Measurements from ENCODE around the gene NUP133.
A peak's percentile ranks its signal among the peaks of the same experiment; 100 is the strongest.

NUP133 gene

DNA sequence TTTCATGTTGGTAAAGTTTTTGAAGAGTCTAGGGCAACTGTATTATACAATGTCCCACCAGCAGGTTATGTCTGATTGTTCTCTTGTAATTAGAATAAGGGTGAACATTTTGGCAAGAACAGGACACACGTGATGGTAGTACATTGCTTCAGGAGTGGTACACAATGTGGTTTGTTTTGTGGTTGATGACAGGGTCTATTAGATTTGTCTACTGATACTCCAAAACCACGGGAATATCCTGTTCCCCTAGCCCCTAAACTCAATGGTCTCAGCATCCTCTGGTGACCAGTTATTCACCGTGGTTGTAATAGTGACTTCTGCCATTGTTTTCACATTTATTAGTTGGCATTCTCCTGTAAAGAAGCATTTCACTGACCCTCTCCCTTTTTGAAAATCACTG, 52.1 kb downstream of the NUP133 start:
- no peak for DNase-seq
- intact Hi-C loops (cut with DNase I), result no loop called here

DNA sequence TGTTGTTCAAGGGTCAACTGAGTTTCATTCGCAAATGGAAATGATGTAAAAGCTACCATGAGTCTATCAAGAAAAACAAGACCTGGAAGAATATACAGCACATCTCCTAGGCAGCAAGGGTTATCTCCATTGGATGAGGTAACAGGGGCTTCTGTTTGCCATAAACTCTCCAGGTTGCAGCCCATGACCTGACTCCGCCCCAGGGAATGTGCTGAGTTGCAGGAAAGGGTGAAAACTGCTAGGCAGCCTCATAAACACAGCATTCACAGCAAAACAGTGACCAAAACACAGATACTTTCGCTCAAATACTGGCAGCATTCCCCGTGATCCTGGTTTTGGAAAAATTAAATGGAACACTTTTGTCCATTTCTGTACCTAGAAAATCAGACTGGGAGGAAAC, 54.1 kb downstream of the NUP133 start:
- intact Hi-C loops (cut with DNase I), result no loop called here
- DNase-seq, result no peak

DNA sequence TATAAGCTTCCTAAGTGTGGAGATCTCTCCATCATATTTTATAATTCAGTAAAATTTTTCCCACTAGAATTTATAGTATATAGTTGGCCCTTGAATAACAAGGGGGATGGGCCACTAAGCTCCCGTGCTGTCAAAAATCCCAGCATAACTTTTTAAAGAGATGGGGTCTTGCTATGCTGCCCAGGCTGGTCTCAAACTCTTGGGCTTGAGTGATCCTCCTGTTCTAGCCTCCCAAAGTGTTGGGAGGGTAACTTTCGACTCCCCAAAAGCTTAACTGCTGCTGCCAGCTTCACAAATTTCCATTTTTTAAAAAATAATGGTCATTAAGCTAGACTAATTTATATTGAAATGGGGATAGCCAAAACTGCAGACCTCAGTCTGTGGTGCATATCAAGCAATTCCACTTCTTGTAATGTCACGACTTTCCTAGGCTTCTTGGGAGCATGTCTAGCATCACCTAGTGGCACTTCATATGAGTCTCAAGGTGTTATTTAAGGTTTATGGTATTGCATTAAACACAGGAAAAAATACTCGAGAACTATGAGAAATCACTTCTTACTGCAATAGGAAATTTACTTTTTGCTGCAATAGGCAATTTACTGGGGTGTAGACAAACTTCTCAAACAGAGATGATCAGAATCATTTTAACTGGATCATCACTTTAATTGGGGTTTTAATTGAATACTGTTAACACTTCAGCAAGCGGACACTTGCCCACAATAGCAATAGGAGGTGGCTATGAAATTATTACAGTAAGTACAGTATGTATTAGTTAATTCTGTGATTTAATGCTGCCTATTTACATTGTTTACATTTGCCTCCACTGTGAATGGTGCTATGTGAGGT, 55.0 kb downstream of the NUP133 start:
- intact Hi-C loops (cut with DNase I), result no loop called here
- DNase-seq, result no peak

DNA sequence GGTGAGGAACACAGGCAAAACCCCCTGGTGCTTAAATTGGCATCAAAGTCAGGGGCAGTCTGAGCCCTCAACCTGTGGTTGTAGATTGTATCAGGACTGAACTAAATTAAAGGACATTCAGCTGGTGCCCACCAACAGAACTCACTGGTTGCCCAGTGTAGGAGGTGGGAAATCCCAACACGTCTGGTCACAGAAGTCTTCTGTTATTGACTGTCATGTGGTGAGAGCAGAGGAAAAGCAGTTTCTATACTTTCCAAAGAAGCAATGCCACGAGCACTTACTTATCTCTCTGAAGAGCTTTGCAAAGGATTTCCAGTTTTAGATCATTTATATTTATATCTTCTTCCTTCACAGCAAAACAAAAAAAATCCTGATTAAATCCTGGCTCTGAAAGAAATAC, 59.3 kb downstream of the NUP133 start:
- intact Hi-C loops (cut with DNase I), result no loop called here

DNA sequence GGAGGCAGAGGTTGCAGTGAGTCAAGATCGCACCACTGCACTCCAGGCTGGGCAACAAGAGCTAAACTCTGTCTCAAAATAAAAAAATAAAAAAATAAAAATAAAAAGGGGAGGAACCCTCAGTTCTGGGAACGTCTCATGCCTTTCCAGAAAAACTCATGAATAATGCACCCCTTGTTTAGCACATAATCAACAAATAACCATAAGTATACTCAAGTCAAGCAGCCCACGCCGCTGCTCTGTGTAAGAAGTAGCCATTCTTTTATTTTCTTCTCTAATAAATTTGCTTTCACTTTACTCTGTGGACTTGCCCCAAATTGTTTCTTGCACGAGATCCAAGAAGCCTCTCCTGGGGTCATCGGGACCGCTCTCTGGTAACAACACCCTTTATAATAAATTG, 59.8 kb downstream of the NUP133 start:
- intact Hi-C loops (cut with DNase I), result no loop called here
- DNase-seq, result no peak

More for the DNA sequence above, 59.3 kb downstream of the NUP133 start:
- DNase-seq, result no peak

DNA sequence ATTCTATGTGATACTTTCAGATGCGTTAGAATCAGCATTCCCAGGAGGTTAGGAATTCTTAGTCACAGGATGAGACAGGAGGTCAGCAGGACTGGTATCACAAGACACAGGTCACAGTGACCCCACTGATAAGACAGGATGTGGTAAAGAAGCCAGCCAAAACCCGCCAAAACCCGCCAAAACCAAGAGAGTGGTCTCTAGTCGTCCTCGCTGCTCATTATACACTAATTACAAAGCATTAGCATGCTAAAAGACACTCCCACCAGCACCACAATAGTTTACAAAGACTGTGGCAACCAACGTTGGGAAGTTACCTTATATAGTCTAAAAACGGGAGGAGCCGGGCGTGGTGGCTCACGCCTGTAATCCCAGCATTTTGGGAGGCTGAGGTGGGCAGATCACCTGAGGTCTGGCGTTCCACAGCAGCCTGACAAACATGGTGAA, 60.3 kb downstream of the NUP133 start:
- no peak for DNase-seq
- intact Hi-C loops (cut with DNase I), result no loop called here

DNA sequence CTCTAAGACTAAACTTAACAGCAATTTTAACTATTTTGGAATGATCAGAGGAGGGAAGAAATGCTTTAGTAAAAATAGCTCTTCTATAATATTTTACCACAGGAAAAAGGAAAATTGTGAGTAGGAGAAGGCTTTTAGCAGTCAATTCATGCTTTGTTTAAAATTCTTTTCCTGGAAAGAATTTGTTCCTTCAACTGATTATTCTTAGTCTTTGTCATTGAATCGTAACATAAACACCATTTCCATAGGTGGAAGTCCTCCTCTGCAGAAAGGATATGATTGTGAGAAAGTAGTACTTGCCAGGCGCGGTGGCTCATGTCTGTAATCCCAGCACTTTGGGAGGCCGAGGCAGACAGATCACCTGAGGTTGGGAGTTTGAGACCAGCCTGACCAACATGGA, 62.3 kb downstream of the NUP133 start:
- intact Hi-C loops (cut with DNase I), result no loop called here
- DNase-seq, result no peak

DNA sequence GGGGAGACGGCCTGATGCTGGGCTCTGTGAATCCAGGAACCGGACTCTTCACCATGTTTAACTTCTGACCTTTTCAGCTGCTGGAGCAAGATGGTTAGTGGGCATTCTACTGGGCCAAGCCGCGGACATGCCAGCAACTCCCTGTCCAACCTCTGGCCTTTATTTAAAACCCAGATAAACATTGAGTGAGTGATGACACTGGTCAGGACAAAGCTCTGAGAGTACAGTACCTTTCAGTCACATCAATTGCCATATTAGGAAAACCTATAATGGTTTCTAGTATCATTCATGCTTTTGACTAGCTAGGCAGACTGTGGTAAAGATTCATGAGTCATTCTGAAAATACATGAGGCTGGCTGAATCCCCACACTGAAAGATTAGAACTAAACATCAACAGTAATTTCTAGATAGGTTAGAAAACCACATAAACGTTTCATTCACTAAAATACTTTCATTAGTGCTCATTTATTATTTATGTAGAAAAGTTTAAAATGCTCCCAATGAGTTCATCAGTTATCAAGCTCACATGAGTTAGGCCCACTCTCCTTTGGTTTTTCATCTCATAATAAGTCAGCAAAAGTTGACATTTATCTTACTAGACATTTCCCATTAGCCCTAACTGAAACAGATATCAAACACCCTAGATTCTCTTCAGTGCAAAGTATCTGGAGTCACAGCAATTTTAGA, 67.1 kb downstream of the NUP133 start:
- intact Hi-C loops (cut with DNase I), result no loop called here
- DNase-seq, result no peak

DNA sequence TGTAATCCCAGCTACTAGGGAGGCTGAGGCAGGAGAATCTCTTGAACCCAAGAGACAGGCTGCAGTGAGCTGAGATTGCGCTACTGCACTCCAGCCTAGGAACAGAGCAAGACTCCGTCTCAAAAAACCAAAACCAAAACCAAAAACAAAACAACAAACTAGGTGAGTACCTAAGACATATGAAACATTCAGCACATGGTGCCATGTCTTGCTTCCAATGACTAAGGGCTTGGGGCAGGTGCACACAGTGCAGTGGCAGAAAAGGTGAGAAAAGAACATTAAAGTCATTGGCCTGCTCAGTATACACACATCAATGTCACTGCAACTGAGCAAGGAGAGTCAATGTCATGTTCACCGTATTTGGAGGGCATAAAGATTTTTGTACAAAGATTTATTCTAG, 70.1 kb downstream of the NUP133 start:
- intact Hi-C loops (cut with DNase I), result no loop called here
- no peak for DNase-seq

DNA sequence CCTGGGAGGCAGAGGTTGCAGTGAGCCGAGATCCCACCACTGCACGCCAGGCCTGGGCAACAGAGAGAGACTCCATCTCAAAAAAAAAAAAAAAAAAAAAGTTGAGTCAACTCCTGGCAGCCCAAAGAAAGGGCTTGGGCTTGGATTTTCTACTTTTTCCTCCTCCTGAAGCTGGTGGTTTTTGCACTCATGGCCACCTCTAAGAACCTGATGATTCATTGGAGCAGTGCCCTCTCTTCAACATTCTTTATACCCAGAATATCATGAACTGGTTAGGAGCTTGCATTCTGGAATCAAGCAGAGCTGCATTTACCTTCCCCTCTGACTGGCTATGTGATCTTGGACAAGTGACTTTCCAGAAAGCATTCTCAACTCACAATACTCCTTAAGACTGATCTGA, 70.7 kb downstream of the NUP133 start:
- DNase-seq, result no peak
- intact Hi-C loops (cut with DNase I), result no loop called here

DNA sequence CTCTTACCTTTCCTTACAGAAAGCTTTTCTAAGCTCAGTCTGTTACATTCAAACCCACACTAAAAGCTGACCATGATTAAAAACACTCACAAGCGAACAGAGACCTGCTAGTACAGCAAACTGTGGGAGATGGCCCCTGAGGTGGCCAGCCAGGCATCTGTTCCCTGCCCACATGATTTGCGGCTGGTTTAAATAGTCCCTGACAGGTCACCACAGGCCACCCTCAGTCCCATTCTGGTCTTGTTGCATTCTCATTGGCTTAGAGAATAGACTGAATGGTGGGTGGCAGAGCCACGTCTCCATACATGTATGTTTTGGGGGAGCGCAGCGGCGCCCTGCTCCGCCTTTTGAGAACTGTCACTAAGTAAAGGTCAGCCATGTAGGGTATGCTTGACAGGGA, 71.9 kb downstream of the NUP133 start:
- intact Hi-C loops (cut with DNase I), result no loop called here

DNA sequence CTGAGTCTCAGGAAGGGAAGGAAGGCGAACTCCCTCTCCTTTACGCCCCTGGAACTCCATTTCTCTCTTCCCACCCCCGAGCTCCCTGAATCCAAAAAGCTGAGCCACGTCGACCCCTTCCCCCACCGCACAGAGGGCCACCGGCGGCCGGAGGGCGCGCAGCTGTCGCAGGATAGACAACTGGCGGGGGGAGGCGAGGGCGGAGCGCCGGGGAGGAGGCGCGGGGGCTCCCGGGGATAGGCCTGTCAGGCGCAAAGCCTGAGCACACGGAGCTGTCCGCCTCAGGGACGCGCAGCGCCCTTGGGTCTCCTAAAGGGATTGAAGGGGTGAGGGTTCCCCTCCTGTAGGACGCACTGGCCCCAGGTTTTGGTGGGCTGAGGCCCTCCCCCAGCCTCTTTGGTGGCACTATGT, 73.5 kb downstream of the NUP133 start:
- intact Hi-C loops (cut with DNase I), result no loop called here
- peak in 4 of 10 donors; percentile 41 to 90 (median 86) for DNase-seq

More for the DNA sequence above, 71.9 kb downstream of the NUP133 start:
- DNase-seq, result no peak

DNA sequence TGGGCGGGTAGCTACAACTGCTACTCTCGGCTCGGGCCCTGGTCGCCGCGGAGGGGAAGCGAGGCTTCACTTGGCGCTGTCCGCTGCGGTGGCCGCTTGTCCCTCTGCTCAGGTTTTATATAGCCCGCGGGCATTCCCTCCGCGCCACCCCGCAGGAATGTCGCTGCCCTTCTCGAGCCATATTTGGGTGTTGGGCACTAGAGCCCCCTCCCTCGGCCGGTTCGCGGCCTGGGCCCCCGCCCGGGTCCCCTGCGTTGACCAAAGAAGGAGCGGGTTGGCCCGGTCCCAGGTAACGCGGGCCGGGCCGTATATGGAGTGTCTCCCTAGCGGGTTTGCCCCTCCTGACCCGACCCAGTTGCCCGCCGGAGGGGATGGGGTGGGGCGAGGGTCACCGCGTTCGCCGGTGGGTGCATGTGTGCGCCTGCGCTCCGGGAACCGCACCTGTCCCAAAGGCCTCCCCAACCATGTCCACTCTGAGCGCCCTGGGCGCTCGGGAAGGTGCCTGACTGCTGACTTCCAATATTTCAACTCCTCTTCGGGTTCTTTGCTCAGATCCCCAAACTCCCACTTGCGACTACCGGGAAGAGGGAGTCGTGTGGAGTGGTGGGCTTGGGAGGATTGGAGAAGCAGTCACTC, 74.0 kb downstream of the NUP133 start, which contains the start of gene ACTA1:
Gene ACTA1 (minus strand): TSS at position 90 of the 636 bp plus-strand sequence. CDS start 979 bp downstream, outside the sequence.
- intact Hi-C loops (cut with DNase I), result no loop called here
- DNase-seq, result no peak

DNA sequence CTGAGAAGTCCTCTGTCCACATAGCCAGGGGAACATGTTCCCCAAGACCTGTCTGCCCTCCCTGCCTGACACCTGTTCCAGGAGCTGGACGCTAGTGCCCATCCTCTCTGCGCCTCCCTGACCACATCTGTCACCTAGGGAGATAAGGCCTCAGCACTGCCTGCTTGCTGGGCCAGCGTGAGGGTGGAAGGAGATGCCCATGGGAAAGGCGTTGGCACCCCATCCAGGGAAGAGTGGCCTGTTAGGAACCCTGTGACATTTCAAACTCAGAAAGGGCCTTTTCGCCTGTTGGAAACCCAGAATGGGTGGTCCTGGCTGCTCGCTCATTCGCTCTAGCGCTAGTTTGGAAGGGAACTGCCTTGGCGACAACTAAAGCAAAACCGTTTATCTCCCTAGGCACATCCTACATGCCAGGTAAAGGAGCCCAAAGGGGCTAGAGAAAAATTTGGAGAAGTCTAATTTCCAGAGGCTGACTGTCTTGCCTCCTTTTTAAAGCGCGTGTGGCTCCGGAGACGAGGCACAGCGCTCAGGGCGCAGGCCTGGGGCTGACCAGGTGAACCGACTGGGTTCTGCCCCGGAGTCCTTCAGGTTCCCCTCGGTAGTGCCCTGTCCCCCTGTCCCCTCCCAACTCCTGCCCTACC, 74.7 kb downstream of the NUP133 start:
- no peak for DNase-seq
- intact Hi-C loops (cut with DNase I), result no loop called here

DNA sequence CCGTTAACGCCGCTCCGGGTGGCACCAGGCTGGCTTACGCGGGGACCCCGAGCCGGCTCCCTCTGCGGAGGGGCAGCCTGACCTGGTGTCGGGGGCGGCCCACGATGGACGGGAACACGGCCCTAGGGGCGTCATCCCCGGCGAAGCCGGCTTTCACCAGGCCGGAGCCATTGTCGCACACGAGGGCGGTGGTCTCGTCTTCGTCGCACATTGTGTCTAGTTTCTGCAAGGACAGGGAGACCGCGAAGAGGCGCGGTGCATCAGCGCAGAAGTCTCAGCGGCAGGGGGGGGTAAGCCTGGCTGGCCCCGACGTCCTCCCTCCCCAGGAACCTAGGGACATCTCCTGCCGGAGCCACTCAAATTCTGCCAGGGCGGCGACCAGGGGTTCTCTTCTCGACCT, 75.2 kb downstream of the NUP133 start:
- DNase-seq, result no peak
- intact Hi-C loops (cut with DNase I), result no loop called here

DNA sequence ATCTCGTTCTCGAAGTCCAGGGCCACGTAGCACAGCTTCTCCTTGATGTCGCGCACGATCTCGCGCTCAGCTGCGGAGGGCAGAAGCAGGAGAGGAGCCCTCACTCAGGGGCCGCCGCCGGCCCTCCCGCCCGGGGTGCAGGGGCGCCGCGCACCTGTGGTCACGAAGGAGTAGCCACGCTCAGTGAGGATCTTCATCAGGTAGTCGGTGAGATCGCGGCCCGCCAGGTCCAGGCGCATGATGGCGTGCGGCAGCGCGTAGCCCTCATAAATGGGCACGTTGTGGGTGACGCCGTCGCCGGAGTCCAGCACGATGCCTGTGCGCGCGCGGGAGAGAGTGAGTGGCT, 76.1 kb downstream of the NUP133 start:
- intact Hi-C loops (cut with DNase I), result no loop called here
- peak in 1 of 10 donors; percentile 85 for DNase-seq

DNA sequence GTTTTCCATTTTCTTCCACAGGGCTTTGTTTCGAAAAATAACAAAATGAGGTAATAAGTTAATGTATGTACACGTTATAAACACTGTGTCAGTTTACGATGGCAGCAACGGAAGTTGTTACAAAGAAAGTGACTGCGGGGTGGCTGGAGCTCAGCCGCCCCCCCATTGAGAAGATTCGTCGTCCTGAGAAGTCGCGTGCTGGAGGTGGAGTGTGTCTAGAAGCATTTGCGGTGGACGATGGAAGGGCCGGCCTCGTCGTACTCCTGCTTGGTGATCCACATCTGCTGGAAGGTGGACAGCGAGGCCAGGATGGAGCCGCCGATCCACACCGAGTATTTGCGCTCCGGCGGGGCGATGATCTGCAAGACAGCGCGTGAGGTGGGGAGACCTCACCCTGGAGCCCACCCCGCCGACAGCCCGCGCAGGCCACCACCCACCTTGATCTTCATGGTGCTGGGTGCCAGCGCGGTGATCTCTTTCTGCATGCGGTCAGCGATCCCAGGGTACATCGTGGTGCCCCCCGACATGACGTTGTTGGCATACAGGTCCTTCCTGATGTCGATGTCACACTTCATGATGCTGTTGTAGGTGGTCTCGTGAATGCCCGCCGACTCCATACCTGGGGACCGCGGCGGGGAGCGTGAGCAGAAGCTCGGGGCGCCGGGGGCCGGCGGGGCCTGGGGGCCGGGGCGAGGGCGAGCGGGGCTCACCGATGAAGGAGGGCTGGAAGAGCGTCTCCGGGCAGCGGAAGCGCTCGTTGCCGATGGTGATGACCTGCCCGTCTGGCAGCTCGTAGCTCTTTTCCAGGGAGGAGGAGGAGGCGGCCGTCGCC, 76.6 kb downstream of the NUP133 start:
- DNase-seq, result no peak
- intact Hi-C loops (cut with DNase I), result no loop called here

DNA sequence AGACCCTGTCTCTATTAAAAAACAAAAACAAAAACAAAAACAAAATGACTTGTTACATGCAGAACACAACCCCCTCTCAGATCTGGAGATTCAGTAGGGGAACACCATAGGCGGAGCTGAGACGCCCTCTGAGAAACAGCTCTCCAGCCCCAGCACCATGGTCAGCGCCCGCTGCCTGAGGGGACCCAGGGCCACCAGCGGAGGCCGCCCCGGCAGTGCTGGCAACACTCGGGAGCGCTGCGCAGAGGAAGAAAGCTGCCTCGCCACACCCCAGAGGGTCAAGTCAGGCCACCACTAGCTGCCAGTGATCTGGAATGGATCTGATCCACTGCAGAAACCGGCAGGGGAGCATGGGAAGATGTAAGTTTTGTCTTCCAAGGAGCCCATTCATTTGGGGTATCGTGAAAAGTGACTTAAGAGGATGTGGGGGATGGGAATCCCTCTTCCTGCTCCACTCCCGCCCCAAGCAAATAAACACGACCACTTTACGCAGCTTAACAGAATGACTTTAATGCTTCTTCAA, 77.3 kb downstream of the NUP133 start:
- intact Hi-C loops (cut with DNase I), result no loop called here
- DNase-seq, result peak in 2 of 10 donors; percentile 43 to 57

DNA sequence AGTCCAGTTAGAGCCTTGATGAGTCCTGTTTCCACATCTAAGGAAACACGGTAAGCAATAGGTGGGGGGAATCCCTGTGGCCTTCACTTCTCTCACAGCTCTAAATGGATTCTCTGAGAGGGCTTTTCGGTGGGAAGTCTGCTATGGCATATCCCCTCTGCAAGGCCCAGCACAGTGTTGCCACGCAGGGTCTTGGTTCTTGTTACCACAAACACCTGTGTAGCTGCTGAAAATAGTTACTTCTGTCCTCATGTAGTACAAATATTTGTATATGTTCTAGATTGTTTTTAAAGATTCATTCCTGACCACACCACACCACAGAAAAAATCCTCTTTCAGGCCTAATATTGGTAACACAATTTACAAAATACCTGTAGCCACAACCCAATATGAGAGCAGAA, 79.9 kb downstream of the NUP133 start:
- intact Hi-C loops (cut with DNase I), result no loop called here
- DNase-seq, result no peak

DNA sequence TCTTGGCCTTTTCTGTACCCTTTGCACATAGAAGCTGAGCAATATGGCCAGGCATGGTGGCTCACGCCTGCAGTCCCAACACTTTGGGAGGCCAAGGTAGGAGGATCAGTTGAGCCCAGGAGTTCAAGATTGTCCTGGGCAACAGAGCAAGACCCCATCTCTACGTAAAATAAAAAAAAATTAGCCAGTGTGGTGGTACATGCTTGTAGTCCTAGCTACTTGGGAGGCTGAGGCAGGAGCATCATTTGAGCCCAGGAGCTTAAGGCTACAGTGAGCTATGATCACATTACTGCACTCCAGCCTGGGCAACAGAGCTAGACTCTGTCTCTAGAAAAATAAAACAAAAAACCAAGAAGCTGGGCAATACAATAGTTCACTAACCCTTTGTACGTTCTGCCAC, 80.6 kb downstream of the NUP133 start:
- intact Hi-C loops (cut with DNase I), result no loop called here
- DNase-seq, result no peak
